A549 (cell line): ENCODE data around the gene MYO7A. TPM values are rescaled to one million over a fixed set of nuclear protein-coding genes. Genes with fewer than 3 reads are reported as not detected.

Experiments used
- ATAC-seq, 2 experiments: fragments of 200-7000 bp in 1 of 2; fragments of >200 bp in 1 of 2; cut with Nextera tagmentation in 1 of 2; cut with Tn5 transposase in 1 of 2; 3 replicates each; pipeline versions ENCODE4 v1.8.0 to v1.9.1; 2018 to 2020; ENCODE audit warnings: mild to moderate bottlenecking in 1 of 2, moderate library complexity in 1 of 2
- CTCF ChIA-PET: fragments of 300-600 bp; sonication (Branson Sonifier 250); formaldehyde crosslinking; extraction: SDS; loops from one replicate; lab custom pipeline; 2021; ENCODE audit warnings: antibody characterized with exemption, inconsistent platforms; lab: Yijun Ruan, JAX
- POLR2A ChIA-PET: fragments of 350-600 bp; formaldehyde crosslinking; extraction: SDS; loops from one replicate; lab custom pipeline; 2021; ENCODE audit warnings: antibody characterized with exemption, inconsistent platforms; lab: Yijun Ruan, JAX
- DNase-seq, 2 experiments: peaks; one replicate each; pipeline versions ENCODE4 v3.0.0 to v3.0.0-alpha.2; 2011 to 2016; ENCODE audit warnings: low read depth in 1 of 2, low spot score in 1 of 2
- FAIRE-seq: peaks from 2 replicates; lab custom pipeline; 2011; peaks lifted over from hg19 to GRCh38; lab: Jason Lieb, UNC
- H3K27ac ChIP-seq, 2 experiments: fragments of >200 bp; sonication (Bioruptor Twin); formaldehyde crosslinking; 3 replicates each; pipeline ENCODE4 v1.5.1; 2016 to 2017
- H3K4me1 ChIP-seq: fragments of >200 bp; sonication (Bioruptor Twin); formaldehyde crosslinking; 3 replicates; pipeline ENCODE4 v1.6.1; 2016
- H3K4me2 ChIP-seq: fragments of >200 bp; sonication (Bioruptor Twin); formaldehyde crosslinking; 3 replicates; pipeline ENCODE4 v1.6.1; 2016
- H3K4me3 ChIP-seq: fragments of >200 bp; sonication (Bioruptor Twin); formaldehyde crosslinking; 3 replicates; pipeline ENCODE4 v1.5.1; 2016
- H3K9me3 ChIP-seq: fragments of >200 bp; sonication (Bioruptor Twin); formaldehyde crosslinking; 3 replicates; pipeline ENCODE4 v1.6.1; 2016
- CEBPB ChIP-seq, 2 experiments: fragments of >200 bp in 1 of 2; sonication (Bioruptor Twin) in 1 of 2; formaldehyde crosslinking in 1 of 2; IDR thresholded peaks; 2 replicates each; pipeline ENCODE4 v1.6.1; 2012 to 2016
- CHD2 ChIP-seq: fragments of 150-350 bp; IDR thresholded peaks from 2 replicates; pipeline ENCODE4 v1.6.1; 2014; ENCODE audit warnings: low read length; ENCODE audit not compliant: partially characterized antibody
- ESRRA ChIP-seq: fragments of 150-350 bp; IDR thresholded peaks from 2 replicates; pipeline ENCODE4 v1.6.1; 2014; ENCODE audit warnings: mild to moderate bottlenecking, low read length, borderline replicate concordance
- FOSB ChIP-seq: fragments of 250-450 bp; sonication (Bioruptor Pico); IDR thresholded peaks from 2 replicates; pipeline ENCODE4 v1.5.0; 2020; ENCODE audit warnings: mild to moderate bottlenecking, moderate library complexity
- FOXS1 ChIP-seq: fragments of 250-450 bp; sonication (Bioruptor Pico); IDR thresholded peaks from 2 replicates; pipeline ENCODE4 v1.5.0; 2020; ENCODE audit warnings: mild to moderate bottlenecking, moderate library complexity
- HOXB5 ChIP-seq: fragments of 250-450 bp; sonication (Bioruptor Pico); IDR thresholded peaks from 2 replicates; pipeline ENCODE4 v1.5.0; 2020; ENCODE audit warnings: mild to moderate bottlenecking, moderate library complexity
- KDM1A ChIP-seq: fragments of 200-600 bp; sonication (generic); IDR thresholded peaks from 2 replicates; pipeline ENCODE4 v1.6.1; 2016; ENCODE audit warnings: low read depth, mild to moderate bottlenecking
- KDM5A ChIP-seq: fragments of 200-600 bp; sonication (generic); IDR thresholded peaks from 2 replicates; pipeline ENCODE4 v1.6.1; 2016; ENCODE audit warnings: antibody characterized with exemption, mild to moderate bottlenecking
- MAZ ChIP-seq: fragments of 150-350 bp; IDR thresholded peaks from 2 replicates; pipeline ENCODE4 v1.6.1; 2014; ENCODE audit warnings: antibody characterized with exemption, low read depth, low read length, borderline replicate concordance
- NFE2L2 ChIP-seq: fragments of 150-350 bp; conservative IDR thresholded peaks from 2 replicates; pipeline ENCODE4 v1.6.1; 2014; ENCODE audit warnings: low read length
- NPAS2 ChIP-seq: fragments of 250-450 bp; sonication (Bioruptor Pico); IDR thresholded peaks from 2 replicates; pipeline ENCODE4 v1.8.0; 2022; ENCODE audit warnings: mild to moderate bottlenecking, moderate library complexity, borderline replicate concordance
- NR3C1 ChIP-seq: fragments of >200 bp; sonication (Bioruptor Twin); formaldehyde crosslinking; IDR thresholded peaks from 3 replicates; pipeline ENCODE4 v1.6.1; 2017
- PHF8 ChIP-seq: fragments of 200-600 bp; sonication (generic); IDR thresholded peaks from 2 replicates; pipeline ENCODE4 v1.6.1; 2016; ENCODE audit warnings: low read depth, mild to moderate bottlenecking, antibody characterized with exemption, moderate library complexity, borderline replicate concordance
- POLR2A ChIP-seq: IDR thresholded peaks from 2 replicates; pipeline ENCODE4 v1.6.1; 2012; ENCODE audit warnings: mild to moderate bottlenecking, low read length
- REST ChIP-seq: fragments of 200-600 bp; sonication (generic); IDR thresholded peaks from 2 replicates; pipeline ENCODE4 v1.6.1; 2016; ENCODE audit warnings: antibody characterized with exemption, mild to moderate bottlenecking, moderate library complexity
- RFX5 ChIP-seq: fragments of 450-650 bp; IDR thresholded peaks from 2 replicates; pipeline ENCODE4 v1.7.1; 2014; ENCODE audit warnings: antibody characterized with exemption, mild to moderate bottlenecking, moderate library complexity
- TFCP2L1 ChIP-seq: fragments of 250-450 bp; sonication (Bioruptor Pico); IDR thresholded peaks from 2 replicates; pipeline ENCODE4 v1.5.0; 2021; ENCODE audit warnings: mild to moderate bottlenecking
- ZFP36 ChIP-seq: fragments of 450-650 bp; IDR thresholded peaks from 2 replicates; pipeline ENCODE4 v1.6.1; 2014; ENCODE audit warnings: borderline replicate concordance; ENCODE audit not compliant: partially characterized antibody
- ZNF302 ChIP-seq: fragments of 250-450 bp; sonication (Bioruptor Pico); IDR thresholded peaks from 2 replicates; pipeline ENCODE4 v1.9.0; 2021; ENCODE audit warnings: inconsistent platforms, mild to moderate bottlenecking, moderate library complexity
- ZSCAN20 ChIP-seq: fragments of 250-450 bp; sonication (Bioruptor Pico); IDR thresholded peaks from 2 replicates; pipeline ENCODE4 v1.8.0; 2022; ENCODE audit warnings: mild to moderate bottlenecking, moderate library complexity
- WGBS: methylation state at CpG from one replicate; pipeline ENCODE4 v1.1.6; 2017; ENCODE audit errors: missing lambda C conversion rate; 5-methylcytosine and 5-hydroxymethylcytosine counted together
- polyA plus RNA-seq, 4 experiments: library from polyadenylated mRNA; depleted of rRNA in 3 of 4; stranded (reverse); fragments of >200 nt; fragmentation: RNase III in 1 of 4; extraction: RNeasy Plus Mini Kit Qiagen cat#74134 plus additional on column Dnase treatment in 1 of 4; gene quantifications; 2 replicates in 3 of 4; 3 replicates in 1 of 4; pipeline ENCODE4 v1.2.3, GENCODE V29; 2011 to 2017

MYO7A gene
- polyA plus RNA-seq, 2 of the 4 experiments (the other 2 are of a cell fraction): 1.7 to 2.1 TPM

DNA sequence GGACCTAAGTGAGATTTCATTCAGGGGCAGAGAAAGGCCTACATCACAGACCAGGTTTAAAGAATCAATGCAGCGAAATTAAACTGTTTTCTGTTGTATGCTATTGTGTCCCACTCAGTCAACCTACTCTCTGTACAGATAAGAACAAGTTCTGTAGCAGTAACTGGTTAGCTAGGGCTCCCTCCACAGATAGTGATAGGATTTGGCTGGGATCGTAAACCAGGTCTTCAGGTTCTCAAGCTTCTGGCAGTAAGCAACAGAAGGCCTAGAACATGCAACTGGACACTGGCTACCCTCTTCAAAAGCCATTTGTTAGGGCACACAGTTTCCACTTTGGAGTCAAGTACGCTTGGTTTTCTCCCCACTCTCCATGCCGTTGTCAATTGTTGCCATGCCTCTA, 104.2 kb downstream of the MYO7A start:
- Histone ChIP-seq H3K4me3 (no peak overlapping the region), H3K9me3 (no peaks in the 10 kb centered on the region), H3K4me1 (no peaks in the 10 kb centered on the region), H3K27ac (no peak overlapping the region), H3K4me2 (no peak overlapping the region)
- DNase-seq: no peak
- TF ChIP-seq NPAS2 (CRISPR knock-in tag) (no peak), CHD2 (no peak), ESRRA (no peak), FOSB (CRISPR knock-in tag) (no peak), REST (no peak), POLR2A (no peak), HOXB5 (CRISPR knock-in tag) (no peak), NR3C1 (no peak), ZFP36 (no peak), ZSCAN20 (CRISPR knock-in tag) (no peak)
- WGBS: 73% methylated on average over 4 of the region's 4 CpGs
- no peak for ATAC-seq
- ChIA-PET CTCF (interaction anchor here (1.4 to 2.2 kb wide), 3 partner anchors 9 to 387 kb away, joined by 4 to 7 read pairs (median 4); no protein-coding TSS in a partner anchor), POLR2A (no interaction called here)
- FAIRE-seq: no peak

DNA sequence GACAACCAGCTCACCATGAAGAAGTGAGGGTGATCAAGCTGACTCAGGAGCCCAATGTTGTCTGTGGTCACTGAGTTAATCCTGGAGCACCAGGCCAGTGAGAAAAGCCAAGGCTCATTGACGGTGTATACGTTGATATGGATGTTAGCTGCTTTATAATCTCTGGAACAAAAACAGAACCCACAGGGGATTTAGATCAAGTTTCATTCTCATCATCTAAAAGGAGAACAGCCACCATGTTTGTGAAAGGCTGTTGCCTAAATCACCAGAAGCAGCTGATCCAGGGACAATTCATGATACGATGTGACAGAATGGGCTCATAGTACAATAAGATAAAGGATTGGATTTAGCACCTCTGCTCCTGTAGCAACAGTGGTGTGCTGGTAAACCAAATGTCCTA, 105.0 kb downstream of the MYO7A start:
- TF ChIP-seq ZNF302 (CRISPR knock-in tag) (no peak), NFE2L2 (no peak), ZFP36 (no peak), MAZ (no peak), KDM1A (no peak), TFCP2L1 (CRISPR knock-in tag) (no peak)
- POLR2A ChIA-PET: no interaction called here
- DNase-seq: no peak

DNA sequence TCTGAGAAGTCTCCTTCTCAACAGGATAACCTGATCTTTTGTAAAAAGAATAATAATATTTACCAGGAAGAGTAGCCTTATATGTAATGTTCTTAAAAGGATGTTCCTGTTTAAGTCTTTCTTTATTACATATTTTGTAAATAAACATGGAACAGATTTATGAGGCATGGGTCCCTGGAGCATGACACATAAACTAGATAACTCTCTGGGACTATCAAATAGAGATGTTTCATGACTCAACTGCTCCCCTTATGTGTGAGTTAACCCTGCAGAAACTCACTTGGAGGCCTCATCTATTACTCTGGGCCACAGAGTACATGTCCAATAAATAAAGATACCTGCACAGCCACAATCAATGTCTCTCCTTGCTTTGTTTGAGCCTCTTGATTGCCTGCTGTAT, 108.9 kb downstream of the MYO7A start:
- Histone ChIP-seq H3K27ac (no peak overlapping the region), H3K4me3 (no peak overlapping the region), H3K4me1 (no peaks in the 10 kb centered on the region), H3K4me2 (no peak overlapping the region), H3K9me3 (peaks cover 5% of the 10 kb centered on the region; the same call in 2 of the 3 replicates)
- no peak for DNase-seq
- CTCF ChIA-PET: interaction anchor here (1.0 kb wide), 1 partner anchor 11 kb away, joined by 3 read pairs; no protein-coding TSS in a partner anchor
- POLR2A ChIA-PET: no interaction called here
- no peak for ATAC-seq
- no peak for FAIRE-seq
- no peak for TF ChIP-seq CEBPB (IDR thresholded peaks at IDR 0.05)
- TF ChIP-seq NR3C1: no peak
- no peak for TF ChIP-seq ESRRA
- TF ChIP-seq KDM5A: no peak
- TF ChIP-seq PHF8: no peak
- TF ChIP-seq HOXB5 (CRISPR knock-in tag): no peak
- no peak for TF ChIP-seq RFX5
- TF ChIP-seq FOXS1 (CRISPR knock-in tag): no peak

More for the DNA sequence above, 105.0 kb downstream of the MYO7A start:
- H3K9me3 ChIP-seq: no peaks in the 10 kb centered on the region
- no peak overlapping the region for H3K4me2 ChIP-seq
- FAIRE-seq (no peak), ATAC-seq (no peak)
- 91% methylated on average over 3 of the region's 3 CpGs for WGBS
- no peaks in the 10 kb centered on the region for H3K4me1 ChIP-seq
- H3K27ac ChIP-seq: no peak overlapping the region
- H3K4me3 ChIP-seq: no peak overlapping the region
- CTCF ChIA-PET: interaction anchor here (0.7 to 2.2 kb wide), 4 partner anchors 43 to 386 kb away, joined by 3 to 7 read pairs (median 4); no protein-coding TSS in a partner anchor
